Nephron (organoid): Measurements from ENCODE around the gene GOLGA8T.
"Not testable (repeated sequence)": the region's sequence is repeated elsewhere in the genome, so short reads cannot be mapped to it uniquely, and the experiment has no call there.

Experiments used
- H3K27ac Mint-ChIP-seq, 3 experiments: 2 replicates each; pipeline ENCODE4 v1.8.0; 2020; ENCODE audit warnings: mixed read lengths in 3 of 3, mild to moderate bottlenecking in 2 of 3, moderate library complexity in 1 of 3
- H3K27me3 Mint-ChIP-seq: 2 replicates; pipeline ENCODE4 v1.8.0; 2021; ENCODE audit warnings: low read depth, mild to moderate bottlenecking, moderate library complexity, mixed read lengths
- H3K36me3 Mint-ChIP-seq: 2 replicates; pipeline ENCODE4 v1.8.0; 2020; ENCODE audit warnings: low read depth, mixed read lengths
- H3K4me1 Mint-ChIP-seq: 2 replicates; pipeline ENCODE4 v1.8.0; 2020; ENCODE audit warnings: mixed read lengths
- H3K4me3 Mint-ChIP-seq, 3 experiments: 2 replicates each; pipeline ENCODE4 v1.8.0; 2020; ENCODE audit warnings: mild to moderate bottlenecking in 3 of 3, mixed read lengths in 3 of 3, moderate library complexity in 2 of 3
- H3K9me3 Mint-ChIP-seq: 2 replicates; pipeline ENCODE4 v1.8.0; 2020; ENCODE audit warnings: mixed read lengths
- TF ChIP-seq, protein P1 (sequence below), 3 experiments: fragments of 200-600 bp; sonication (generic); IDR thresholded peaks; one replicate each; pipeline ENCODE4 v1.5.0; 2021; ENCODE audit warnings: antibody characterized with exemption in 3 of 3; ENCODE audit not compliant: unreplicated experiment in 3 of 3

The GOLGA8T gene

GRCh38 chr15:30173041-30173608 lies 38.3 kb downstream of the GOLGA8T start:
- not testable (repeated sequence) for H3K4me1 Mint-ChIP-seq, H3K9me3 Mint-ChIP-seq, H3K4me3 Mint-ChIP-seq, H3K27me3 Mint-ChIP-seq, H3K36me3 Mint-ChIP-seq
- TF ChIP-seq, protein P1, sequence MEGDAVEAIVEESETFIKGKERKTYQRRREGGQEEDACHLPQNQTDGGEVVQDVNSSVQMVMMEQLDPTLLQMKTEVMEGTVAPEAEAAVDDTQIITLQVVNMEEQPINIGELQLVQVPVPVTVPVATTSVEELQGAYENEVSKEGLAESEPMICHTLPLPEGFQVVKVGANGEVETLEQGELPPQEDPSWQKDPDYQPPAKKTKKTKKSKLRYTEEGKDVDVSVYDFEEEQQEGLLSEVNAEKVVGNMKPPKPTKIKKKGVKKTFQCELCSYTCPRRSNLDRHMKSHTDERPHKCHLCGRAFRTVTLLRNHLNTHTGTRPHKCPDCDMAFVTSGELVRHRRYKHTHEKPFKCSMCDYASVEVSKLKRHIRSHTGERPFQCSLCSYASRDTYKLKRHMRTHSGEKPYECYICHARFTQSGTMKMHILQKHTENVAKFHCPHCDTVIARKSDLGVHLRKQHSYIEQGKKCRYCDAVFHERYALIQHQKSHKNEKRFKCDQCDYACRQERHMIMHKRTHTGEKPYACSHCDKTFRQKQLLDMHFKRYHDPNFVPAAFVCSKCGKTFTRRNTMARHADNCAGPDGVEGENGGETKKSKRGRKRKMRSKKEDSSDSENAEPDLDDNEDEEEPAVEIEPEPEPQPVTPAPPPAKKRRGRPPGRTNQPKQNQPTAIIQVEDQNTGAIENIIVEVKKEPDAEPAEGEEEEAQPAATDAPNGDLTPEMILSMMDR (IDR thresholded peaks at IDR 0.05; ENCODE audit: unreplicated experiment in 3 of 3): peak in 1 of 3 experiments; percentile 22
- peak overlapping the region in 2 of 3 experiments; percentile 9 to 70 for H3K27ac Mint-ChIP-seq

GRCh38 chr15:30175291-30175690 lies 40.4 kb downstream of the GOLGA8T start:
- not testable (repeated sequence) for H3K4me3 Mint-ChIP-seq, H3K9me3 Mint-ChIP-seq, H3K36me3 Mint-ChIP-seq, H3K27ac Mint-ChIP-seq, H3K4me1 Mint-ChIP-seq, H3K27me3 Mint-ChIP-seq

DNA sequence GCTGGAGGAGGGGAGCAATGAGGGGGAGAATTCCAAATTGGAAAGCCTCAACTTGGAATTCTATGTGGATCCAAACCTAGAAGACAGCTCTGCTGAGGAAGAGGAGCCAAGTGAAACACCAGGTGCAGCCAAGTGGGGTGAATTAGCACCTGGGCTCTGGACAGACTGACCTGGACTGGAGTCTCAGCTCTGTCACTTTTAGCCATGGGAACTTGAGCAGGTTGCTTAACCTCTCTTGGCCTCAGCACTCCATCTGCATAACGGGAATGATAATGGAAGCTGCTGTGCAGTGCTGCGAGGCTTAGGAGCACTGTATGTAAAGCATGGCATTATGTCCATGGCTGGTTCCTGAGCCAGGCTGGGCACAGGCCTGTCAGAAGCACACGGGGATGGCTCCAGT lies 41.8 kb downstream of the GOLGA8T start:
- not testable (repeated sequence) for H3K27ac Mint-ChIP-seq, H3K9me3 Mint-ChIP-seq, H3K27me3 Mint-ChIP-seq, H3K4me1 Mint-ChIP-seq, H3K36me3 Mint-ChIP-seq, H3K4me3 Mint-ChIP-seq

- H3K27me3 Mint-ChIP-seq, H3K36me3 Mint-ChIP-seq, H3K4me3 Mint-ChIP-seq, H3K27ac Mint-ChIP-seq, H3K4me1 Mint-ChIP-seq, H3K9me3 Mint-ChIP-seq: not testable (repeated sequence)
These were observed 45.0 kb downstream of the GOLGA8T start for GRCh38 chr15:30179814-30180213.

GRCh38 chr15:30185495-30185894 lies 50.6 kb downstream of the GOLGA8T start:
- H3K9me3 Mint-ChIP-seq, H3K36me3 Mint-ChIP-seq, H3K27me3 Mint-ChIP-seq, H3K4me1 Mint-ChIP-seq, H3K4me3 Mint-ChIP-seq, H3K27ac Mint-ChIP-seq: not testable (repeated sequence)

DNA sequence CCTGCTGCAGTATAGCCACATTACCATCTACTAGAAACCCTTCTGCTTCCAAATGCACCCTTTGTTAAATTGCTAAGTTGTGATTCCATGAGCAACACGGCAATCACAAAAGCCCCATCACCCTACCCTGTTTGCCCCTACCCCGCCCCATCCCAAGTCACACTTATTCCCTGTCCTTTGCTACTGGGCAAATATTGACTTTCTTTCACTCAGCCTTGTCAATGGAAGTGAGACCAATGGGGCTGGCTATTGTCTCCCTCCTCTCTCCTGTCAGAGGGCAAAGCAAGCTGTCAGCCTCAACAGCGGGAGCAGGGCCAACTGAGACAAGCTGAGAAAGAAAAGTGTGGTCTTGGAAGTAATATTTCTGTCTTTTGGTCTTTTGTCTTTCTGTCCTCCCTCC lies 52.6 kb downstream of the GOLGA8T start:
- not testable (repeated sequence) for H3K9me3 Mint-ChIP-seq, H3K4me1 Mint-ChIP-seq, H3K27ac Mint-ChIP-seq, H3K27me3 Mint-ChIP-seq, H3K36me3 Mint-ChIP-seq, H3K4me3 Mint-ChIP-seq

GRCh38 chr15:30189754-30190153 lies 54.9 kb downstream of the GOLGA8T start:
- not testable (repeated sequence) for H3K4me3 Mint-ChIP-seq, H3K36me3 Mint-ChIP-seq, H3K27me3 Mint-ChIP-seq, H3K9me3 Mint-ChIP-seq, H3K27ac Mint-ChIP-seq, H3K4me1 Mint-ChIP-seq

DNA sequence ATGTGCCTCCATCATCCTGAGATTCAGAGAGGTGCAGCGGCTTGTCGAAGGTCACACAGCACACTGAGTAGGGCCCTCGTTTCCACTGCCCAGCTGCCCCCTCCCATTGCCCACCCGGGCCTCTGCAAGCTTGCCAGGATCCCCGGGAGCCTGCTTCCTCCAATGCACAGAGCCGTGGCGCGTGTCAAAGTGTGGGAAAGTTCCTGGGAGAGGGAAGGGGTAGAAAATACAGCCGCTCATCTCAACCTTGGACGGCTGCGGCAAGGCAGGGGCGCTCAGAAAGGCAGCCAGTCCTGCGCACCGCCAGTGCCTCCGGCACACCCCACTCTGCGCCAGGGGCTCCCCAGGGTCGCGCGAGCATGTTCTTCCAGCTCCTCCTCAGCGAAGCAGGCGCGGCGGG lies 56.3 kb downstream of the GOLGA8T start:
- not testable (repeated sequence) for H3K9me3 Mint-ChIP-seq, H3K36me3 Mint-ChIP-seq, H3K4me3 Mint-ChIP-seq, H3K27ac Mint-ChIP-seq, H3K27me3 Mint-ChIP-seq, H3K4me1 Mint-ChIP-seq

DNA sequence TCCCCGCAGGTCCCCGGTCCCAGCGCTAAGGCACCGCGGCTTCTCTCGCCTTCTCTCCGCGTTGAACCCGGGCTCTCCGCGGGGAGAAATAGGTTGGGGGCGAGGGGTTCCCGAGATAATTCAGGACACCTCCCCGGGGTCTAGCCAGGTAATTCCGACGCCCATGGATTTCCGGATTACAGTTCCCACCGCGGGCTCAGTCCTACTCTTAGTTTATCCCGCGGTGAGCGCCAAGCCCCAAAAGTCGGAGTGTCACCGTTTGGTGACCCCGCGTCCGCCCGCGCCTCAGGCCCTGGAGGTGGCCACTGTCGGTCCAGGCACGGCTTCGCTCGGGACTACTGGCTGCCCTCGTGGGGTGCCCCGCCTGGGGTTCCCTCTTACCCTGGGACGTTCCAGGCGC lies 56.8 kb downstream of the GOLGA8T start:
- peak overlapping the region in 2 of 3 experiments; percentile 48 to 72 for H3K4me3 Mint-ChIP-seq
- H3K9me3 Mint-ChIP-seq, H3K27ac Mint-ChIP-seq, H3K36me3 Mint-ChIP-seq, H3K27me3 Mint-ChIP-seq, H3K4me1 Mint-ChIP-seq: not testable (repeated sequence)

DNA sequence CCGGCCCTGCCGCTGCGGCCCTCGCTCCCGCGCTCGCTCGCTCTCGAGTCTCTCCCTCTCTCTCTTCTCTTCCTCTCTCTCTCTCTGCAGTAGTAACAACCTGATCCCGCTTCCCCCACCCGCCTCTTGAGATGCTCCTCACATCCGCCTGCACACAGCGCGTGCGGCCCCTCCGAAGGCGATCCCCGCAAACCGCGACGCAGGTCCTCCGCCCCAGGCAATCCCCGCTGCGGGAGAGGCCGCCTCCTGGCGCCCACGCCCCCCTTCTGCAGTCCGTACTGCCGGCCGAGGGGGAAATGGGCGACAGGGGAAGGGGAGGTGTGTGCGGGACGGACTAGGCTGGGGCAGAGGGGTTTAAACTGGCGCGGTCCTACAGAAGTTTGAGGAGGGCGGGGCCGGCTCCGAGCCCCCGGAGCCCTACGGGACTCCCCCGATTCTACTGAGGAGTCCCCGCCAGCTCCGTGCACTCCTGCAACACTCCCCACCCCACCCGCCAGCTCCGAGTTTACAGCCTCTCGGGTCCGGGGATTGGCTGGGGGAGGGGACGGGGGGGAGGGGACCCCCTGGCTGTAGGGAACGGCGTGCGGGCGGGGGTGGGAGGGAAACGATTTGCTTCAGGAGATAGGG lies 57.4 kb downstream of the GOLGA8T start:
- H3K4me3 Mint-ChIP-seq: peak overlapping the region in 1 of 3 experiments; percentile 56
- not testable (repeated sequence) for H3K9me3 Mint-ChIP-seq, H3K27me3 Mint-ChIP-seq, H3K36me3 Mint-ChIP-seq, H3K27ac Mint-ChIP-seq, H3K4me1 Mint-ChIP-seq

DNA sequence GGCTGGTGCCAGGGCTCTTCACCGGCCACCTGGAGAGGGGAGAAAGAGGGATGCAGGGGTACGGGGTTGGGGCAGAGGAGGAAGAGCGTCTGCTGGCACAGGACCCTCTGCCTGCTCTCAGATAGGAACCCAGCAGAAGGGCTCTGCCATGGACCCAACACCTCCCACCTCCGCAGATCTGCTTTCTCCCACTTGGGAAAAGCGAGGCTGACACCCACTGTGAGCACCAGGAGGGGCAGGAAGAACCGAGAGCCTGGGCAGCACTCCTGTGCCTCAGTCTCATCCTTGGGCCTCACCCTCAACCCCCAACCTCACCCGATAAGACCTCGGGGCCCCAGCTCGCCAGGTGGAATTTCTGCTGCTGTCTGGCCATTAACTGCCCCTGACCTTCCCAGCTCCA lies 58.0 kb downstream of the GOLGA8T start:
- not testable (repeated sequence) for H3K4me1 Mint-ChIP-seq, H3K36me3 Mint-ChIP-seq, H3K4me3 Mint-ChIP-seq, H3K9me3 Mint-ChIP-seq, H3K27ac Mint-ChIP-seq, H3K27me3 Mint-ChIP-seq
